HG03571 (cell line): ENCODE data around the gene NCOA1.
A peak's percentile ranks its signal among the peaks of the same experiment; 100 is the strongest.
"Not testable (repeated sequence)": the region's sequence is repeated elsewhere in the genome, so short reads cannot be mapped to it uniquely, and the experiment has no call there.

Experiments used
- ATAC-seq: cut with Tn5 transposase; IDR thresholded peaks from one replicate; pipeline ENCODE4 v1.9.1; 2021; ENCODE audit not compliant: unreplicated experiment

The NCOA1 gene

GRCh38 chr2:24473626-24474025 is 17.4 kb upstream of the NCOA1 start:
- ATAC-seq, result no peak

- ATAC-seq, result no peak
Observed at GRCh38 chr2:24474053-24474452, 17.0 kb upstream of the NCOA1 start.

GRCh38 chr2:24477229-24477628 is 13.8 kb upstream of the NCOA1 start:
- ATAC-seq, result no peak

- no peak for ATAC-seq
Observed at GRCh38 chr2:24478243-24478642, 12.8 kb upstream of the NCOA1 start.

- ATAC-seq, result no peak
Observed at GRCh38 chr2:24480245-24480644, 10.8 kb upstream of the NCOA1 start.

- no peak for ATAC-seq
Observed at GRCh38 chr2:24482251-24482971, 8.6 kb upstream of the NCOA1 start.

GRCh38 chr2:24482972-24483300 is 8.1 kb upstream of the NCOA1 start:
- ATAC-seq, result no peak

GRCh38 chr2:24484677-24485076 is 6.4 kb upstream of the NCOA1 start:
- ATAC-seq, result not testable (repeated sequence)

- ATAC-seq, result no peak
Observed at GRCh38 chr2:24485197-24485596, 5.9 kb upstream of the NCOA1 start.

- no peak for ATAC-seq
Observed at GRCh38 chr2:24486636-24487205, 4.3 kb upstream of the NCOA1 start.

- ATAC-seq, result no peak
Observed at GRCh38 chr2:24489465-24490180, 1.4 kb upstream of the NCOA1 start.

GRCh38 chr2:24490181-24490689 is 819 bp upstream of the NCOA1 start:
- no peak for ATAC-seq

GRCh38 chr2:24491542-24492420 is 727 bp downstream of the NCOA1 start:
- ATAC-seq, result peak; percentile 39

GRCh38 chr2:24492421-24493279 is 1.6 kb downstream of the NCOA1 start:
- ATAC-seq, result no peak

GRCh38 chr2:24493713-24494112 is 2.7 kb downstream of the NCOA1 start:
- no peak for ATAC-seq

GRCh38 chr2:24494410-24494809 is 3.4 kb downstream of the NCOA1 start:
- ATAC-seq, result no peak

GRCh38 chr2:24495451-24495850 is 4.4 kb downstream of the NCOA1 start:
- ATAC-seq, result no peak

GRCh38 chr2:24496959-24497358 is 5.9 kb downstream of the NCOA1 start:
- ATAC-seq, result no peak

- ATAC-seq, result no peak
Observed at GRCh38 chr2:24497685-24498084, 6.6 kb downstream of the NCOA1 start.

- ATAC-seq, result no peak
Observed at GRCh38 chr2:24498121-24498520, 7.1 kb downstream of the NCOA1 start.
